Glutamatergic neuron (in vitro differentiated cells): Measurements from ENCODE around the gene AMZ1. TPM values are rescaled to one million over a fixed set of nuclear protein-coding genes. Genes with fewer than 3 reads are reported as not detected.

ENCODE experiments used
- DNase-seq: peaks from one replicate; pipeline ENCODE4 v3.0.0; 2022
- H3K27ac Mint-ChIP-seq: one replicate; pipeline ENCODE4 v1.8.0; 2020; ENCODE audit warnings: mild to moderate bottlenecking, mixed read lengths, inconsistent platforms; ENCODE audit not compliant: unreplicated experiment
- H3K27me3 Mint-ChIP-seq: one replicate; pipeline ENCODE4 v1.8.0; 2020; ENCODE audit warnings: mild to moderate bottlenecking, moderate library complexity, mixed read lengths, inconsistent platforms; ENCODE audit not compliant: unreplicated experiment
- H3K36me3 Mint-ChIP-seq: one replicate; pipeline ENCODE4 v1.8.0; 2020; ENCODE audit warnings: mild to moderate bottlenecking, mixed read lengths, inconsistent platforms; ENCODE audit not compliant: unreplicated experiment
- H3K4me1 Mint-ChIP-seq: one replicate; pipeline ENCODE4 v1.8.0; 2020; ENCODE audit warnings: mild to moderate bottlenecking, low read depth, mixed read lengths, inconsistent platforms; ENCODE audit not compliant: unreplicated experiment
- H3K4me3 Mint-ChIP-seq: one replicate; pipeline ENCODE4 v1.8.0; 2020; ENCODE audit warnings: mild to moderate bottlenecking, mixed read lengths, inconsistent platforms; ENCODE audit not compliant: unreplicated experiment
- H3K9me3 Mint-ChIP-seq: one replicate; pipeline ENCODE4 v1.8.0; 2020; ENCODE audit warnings: mild to moderate bottlenecking, moderate library complexity, mixed read lengths, inconsistent platforms; ENCODE audit not compliant: unreplicated experiment
- CTCF ChIP-seq: fragments of 200-600 bp; sonication (generic); IDR thresholded peaks from one replicate; pipeline ENCODE4 v1.5.0; 2021; ENCODE audit not compliant: partially characterized antibody, unreplicated experiment
- total RNA-seq: library from RNA; stranded (reverse); fragmentation: NEBNext Ultra II Directional; extraction: Animal tissue kit (Norgen Biotek cat#: 25700); gene quantifications from one replicate; pipeline ENCODE4 v1.2.1, GENCODE V29; 2021; ENCODE audit not compliant: unreplicated experiment

AMZ1 gene
- total RNA-seq, 1 donor from 2014 or later: 0.15 TPM

GRCh38 chr7:2728316-2729030, 40.5 kb downstream of the AMZ1 start:
- Mint-ChIP-seq H3K27me3 (peaks cover 13% of the 10 kb centered on the region), H3K4me1 (peaks cover 12% of the 10 kb centered on the region), H3K9me3 (peaks cover 10% of the 10 kb centered on the region), H3K27ac (no peak overlapping the region), H3K36me3 (peaks cover 16% of the 10 kb centered on the region), H3K4me3 (no peak overlapping the region)
- DNase-seq: no peak
- TF ChIP-seq CTCF: no peak

GRCh38 chr7:2729031-2729892, 41.3 kb downstream of the AMZ1 start:
- H3K27ac Mint-ChIP-seq: peak overlapping the region; percentile 44
- H3K27me3 Mint-ChIP-seq: peaks cover 13% of the 10 kb centered on the region
- peaks cover 16% of the 10 kb centered on the region for H3K4me1 Mint-ChIP-seq
- peaks cover 16% of the 10 kb centered on the region for H3K36me3 Mint-ChIP-seq
- TF ChIP-seq CTCF: no peak
- DNase-seq: no peak
- peak overlapping the region; percentile 21 for H3K4me3 Mint-ChIP-seq
- H3K9me3 Mint-ChIP-seq: peaks cover 11% of the 10 kb centered on the region

- Mint-ChIP-seq H3K4me3 (peak overlapping the region; percentile 17), H3K27me3 (peaks cover 13% of the 10 kb centered on the region), H3K4me1 (peaks cover 19% of the 10 kb centered on the region), H3K27ac (peak overlapping the region; percentile 43), H3K9me3 (peaks cover 11% of the 10 kb centered on the region), H3K36me3 (peaks cover 16% of the 10 kb centered on the region)
- DNase-seq: no peak
- no peak for TF ChIP-seq CTCF
Observed at GRCh38 chr7:2729893-2730716, 42.1 kb downstream of the AMZ1 start.

GRCh38 chr7:2730846-2731770, 43.1 kb downstream of the AMZ1 start:
- Mint-ChIP-seq H3K36me3 (peaks cover 16% of the 10 kb centered on the region), H3K27me3 (peaks cover 13% of the 10 kb centered on the region), H3K9me3 (peaks cover 18% of the 10 kb centered on the region), H3K27ac (no peak overlapping the region), H3K4me3 (no peak overlapping the region), H3K4me1 (peaks cover 28% of the 10 kb centered on the region)
- no peak for TF ChIP-seq CTCF
- DNase-seq: no peak
